B cell (primary cell): ENCODE measurements around the gene CSNK2B. TPM values are rescaled to one million over a fixed set of nuclear protein-coding genes. Genes with fewer than 3 reads are reported as not detected.

Experiments
- ATAC-seq: fragments of 200-7000 bp; cut with Tn5 transposase; one replicate; pipeline ENCODE4 v1.10.0; 2021; ENCODE audit warnings: low read depth, mild to moderate bottlenecking, moderate number of reproducible peaks, moderate library complexity
- CTCF ChIA-PET: fragments of 350-600 bp; sonication (Branson Sonifier 250); formaldehyde crosslinking; loops from one replicate; lab custom pipeline; 2021; ENCODE audit warnings: antibody characterized with exemption, inconsistent platforms; lab: Charles Lee
- POLR2A ChIA-PET: fragments of 350-600 bp; sonication (Branson Sonifier 250); formaldehyde crosslinking; loops from one replicate; lab custom pipeline; 2021; ENCODE audit warnings: antibody characterized with exemption; lab: Charles Lee
- DNase-seq: peaks from one replicate; pipeline ENCODE4 v3.0.0; 2013
- H2AFZ ChIP-seq: 2 replicates; pipeline ENCODE4 v1.6.1; 2012; ENCODE audit warnings: mild to moderate bottlenecking, low read depth, low read length; ENCODE audit not compliant: insufficient read depth, poor library complexity, severe bottlenecking
- H3K27ac ChIP-seq, 2 donors: 1 replicate in 1 of 2; 2 replicates in 1 of 2; pipeline ENCODE4 v1.5.1; 2012 to 2013; ENCODE audit warnings: low read length in 2 of 2, mild to moderate bottlenecking in 2 of 2, moderate library complexity in 1 of 2
- H3K27me3 ChIP-seq, 4 experiments: fragments of 200-600 bp in 1 of 4; sonication (generic) in 1 of 4; replicated peaks in 1 of 4; 1 replicate in 2 of 4; 2 replicates in 2 of 4; pipeline versions ENCODE4 v1.6.1 to v1.7.0; 2013 to 2016; ENCODE audit warnings: low read length in 3 of 4, mild to moderate bottlenecking in 2 of 4, mixed read lengths in 1 of 4, moderate library complexity in 1 of 4; ENCODE audit not compliant: insufficient read depth in 4 of 4, control insufficient read depth in 3 of 4; ENCODE audit errors: control extremely low read depth in 1 of 4
- H3K36me3 ChIP-seq, 2 experiments: replicated peaks in 1 of 2; 1 replicate in 1 of 2; 2 replicates in 1 of 2; pipeline versions ENCODE4 v1.6.1 to v1.7.1; 2013; ENCODE audit warnings: low read length in 1 of 2; ENCODE audit not compliant: insufficient read depth in 2 of 2, control insufficient read depth in 1 of 2; ENCODE audit errors: control extremely low read depth in 1 of 2, extremely low read depth in 1 of 2
- H3K4me1 ChIP-seq, 2 donors: fragments of 200-600 bp in 1 of 2; sonication (generic) in 1 of 2; 1 replicate in 1 of 2; 2 replicates in 1 of 2; pipeline versions ENCODE4 v1.5.1 to v1.6.1; 2013 to 2017; ENCODE audit warnings: low read length in 2 of 2; ENCODE audit not compliant: control insufficient read depth in 2 of 2, insufficient read depth in 2 of 2
- H3K4me2 ChIP-seq: replicated peaks from 2 replicates; pipeline ENCODE3; 2012; ENCODE audit warnings: mild to moderate bottlenecking, low read depth, low read length; ENCODE audit not compliant: poor library complexity, severe bottlenecking
- H3K4me3 ChIP-seq, 5 experiments: fragments of 200-600 bp in 1 of 5; sonication (generic) in 1 of 5; 1 replicate in 3 of 5; 2 replicates in 2 of 5; pipeline versions ENCODE4 v1.5.1 to v1.7.0; 2011 to 2016; ENCODE audit warnings: low read length in 4 of 5, mild to moderate bottlenecking in 4 of 5, low read depth in 2 of 5, control low read depth in 1 of 5, moderate library complexity in 1 of 5; ENCODE audit not compliant: insufficient read depth in 1 of 5; ENCODE audit errors: control extremely low read depth in 1 of 5, extremely low read depth in 1 of 5
- H3K79me2 ChIP-seq: fragments of 200-600 bp; sonication (generic); one replicate; pipeline ENCODE4 v1.6.0; 2016; ENCODE audit warnings: low read length; ENCODE audit not compliant: control insufficient read depth, insufficient read depth
- H3K9ac ChIP-seq: fragments of 200-600 bp; sonication (generic); 2 replicates; pipeline ENCODE4 v1.6.1; 2017; ENCODE audit warnings: mild to moderate bottlenecking, low read length, moderate library complexity
- H3K9me3 ChIP-seq, 3 donors: one replicate each; pipeline versions ENCODE4 v1.6.1 to v1.7.1; 2013; ENCODE audit warnings: low read length in 2 of 3; ENCODE audit not compliant: control insufficient read depth in 2 of 3, insufficient read depth in 1 of 3; ENCODE audit errors: control extremely low read depth in 1 of 3
- H4K20me1 ChIP-seq: 2 replicates; pipeline ENCODE4 v1.6.0; 2012; ENCODE audit warnings: mild to moderate bottlenecking, low read length; ENCODE audit not compliant: insufficient read depth, control insufficient read depth, poor library complexity, severe bottlenecking
- H3K27ac Mint-ChIP-seq: one replicate; pipeline ENCODE4 v1.8.0; 2021; ENCODE audit warnings: mixed read lengths
- H3K27me3 Mint-ChIP-seq: one replicate; pipeline ENCODE4 v1.8.0; 2021; ENCODE audit warnings: mixed read lengths
- H3K4me1 Mint-ChIP-seq: one replicate; pipeline ENCODE4 v1.8.0; 2021; ENCODE audit warnings: mixed read lengths
- H3K4me3 Mint-ChIP-seq: one replicate; pipeline ENCODE4 v1.8.0; 2021; ENCODE audit warnings: mixed read lengths
- H3K9me3 Mint-ChIP-seq: one replicate; pipeline ENCODE4 v1.8.0; 2022; ENCODE audit warnings: mixed read lengths; ENCODE audit not compliant: insufficient read depth
- EZH2 ChIP-seq: IDR thresholded peaks from 2 replicates; pipeline ENCODE4 v1.6.1; 2012; ENCODE audit warnings: borderline replicate concordance, low read depth, mild to moderate bottlenecking, moderate library complexity, low read length; ENCODE audit not compliant: insufficient read depth, poor library complexity, severe bottlenecking
- WGBS: methylation state at CpG from one replicate; pipeline ENCODE4 v1.1.5; 2013; ENCODE audit warnings: missing lambda C conversion rate; ENCODE audit not compliant: insufficient coverage; 5-methylcytosine and 5-hydroxymethylcytosine counted together
- intact Hi-C: fragments of 100-400 bp; cut with micrococcal nuclease; formaldehyde crosslinking; loops from one replicate; pipeline ENCODE4 v1.10.0; 2022
- polyA plus RNA-seq: library from polyadenylated mRNA; depleted of rRNA; stranded (reverse); fragments of >200 nt; gene quantifications from 2 replicates; pipeline ENCODE4 v1.2.3, GENCODE V29; 2012
- total RNA-seq, 2 donors: library from RNA; stranded (reverse); fragments of 120-200 nt in 1 of 2; gene quantifications; 1 replicate in 1 of 2; 2 replicates in 1 of 2; pipeline versions ENCODE4 v1.2.3 to v1.2.4, GENCODE V29; 2013 to 2022
- TF ChIP-seq, protein P1 (sequence below): fragments of 200-600 bp; IDR thresholded peaks from one replicate; pipeline ENCODE4 v1.8.0; 2022; ENCODE audit warnings: antibody characterized with exemption, mild to moderate bottlenecking

The CSNK2B gene
- total and polyA plus RNA-seq, 2 donors (not counting 1 experiment from before 2014, with no cell fraction given), result 142 to 146 TPM

DNA sequence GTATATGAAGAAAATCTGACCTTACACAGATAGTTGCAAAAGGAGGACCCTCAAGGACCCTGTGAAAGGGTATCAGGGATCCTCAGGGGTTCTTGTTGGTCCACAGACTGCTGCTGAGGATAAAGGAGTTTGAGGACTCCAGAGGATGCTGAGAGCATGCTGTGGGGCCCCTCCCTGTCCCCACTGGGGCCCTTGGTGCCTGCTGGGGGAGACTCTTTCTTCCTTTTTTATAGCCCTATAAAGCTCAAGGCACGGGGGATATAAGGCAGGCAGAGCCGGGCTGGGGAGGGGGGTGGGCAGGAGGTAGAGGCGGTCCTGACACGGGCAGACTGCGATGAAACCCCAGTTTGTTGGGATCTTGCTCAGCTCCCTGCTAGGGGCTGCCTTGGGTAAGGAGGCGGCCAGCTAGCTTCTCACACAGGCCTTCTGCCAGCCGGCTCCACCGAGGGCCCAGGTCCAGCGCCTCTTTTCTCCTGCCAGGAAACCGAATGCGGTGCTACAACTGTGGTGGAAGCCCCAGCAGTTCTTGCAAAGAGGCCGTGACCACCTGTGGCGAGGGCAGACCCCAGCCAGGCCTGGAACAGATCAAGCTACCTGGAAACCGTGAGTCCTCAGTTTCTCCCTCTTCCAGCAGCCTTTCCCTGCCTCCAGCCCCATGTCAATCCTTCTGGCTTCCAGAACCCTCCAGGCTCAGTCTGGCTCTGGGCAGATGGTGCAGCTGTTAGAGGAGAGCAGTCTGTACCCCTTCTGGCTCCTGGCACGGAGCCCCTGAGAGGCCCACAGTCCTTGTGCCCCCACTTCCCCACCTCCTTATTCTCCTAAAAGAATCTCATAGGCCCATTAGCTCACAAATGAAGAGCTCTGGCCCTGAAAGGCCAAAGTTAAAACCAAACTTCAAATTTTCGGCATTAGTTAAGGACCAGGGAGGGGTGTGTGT lies 49.4 kb downstream of the CSNK2B start, which contains the start of gene LY6G6D:
LY6G6D (plus strand) TSS at position 327 of the 937 bp plus-strand sequence; CDS start at position 335, 8 bp downstream.
- 88% methylated on average over 12 of the region's 16 CpGs for WGBS
- Mint-ChIP-seq H3K9me3 (no peaks in the 10 kb centered on the region), H3K27ac (no peak within 1 kb of the TSS), H3K4me3 (no peak within 1 kb of the TSS), H3K27me3 (peaks cover 3% of the 10 kb centered on the region), H3K4me1 (peaks cover 14% of the 10 kb centered on the region)
- H3K27me3 ChIP-seq, result no peaks in the 10 kb centered on the region
- intact Hi-C loops, result no loop called here
- no peaks in the 10 kb centered on the region for H3K79me2 ChIP-seq
- POLR2A ChIA-PET, result interaction anchor here (0.6 to 0.7 kb wide), 2 partner anchors 21 to 63 kb away, joined by 3 to 7 read pairs; partner anchors contain the start of gene BAG6
- peaks cover 10 to 16% of the 10 kb centered on the region in 2 donors for H3K4me1 ChIP-seq
- no peaks in the 10 kb centered on the region for H3K9me3 ChIP-seq
- no peak within 1 kb of the TSS for H3K27ac ChIP-seq
- no peak within 1 kb of the TSS for H3K4me2 ChIP-seq
- ATAC-seq (no peak), DNase-seq (no peak)
- H3K4me3 ChIP-seq, result no peak within 1 kb of the TSS
- TF ChIP-seq, protein P1, sequence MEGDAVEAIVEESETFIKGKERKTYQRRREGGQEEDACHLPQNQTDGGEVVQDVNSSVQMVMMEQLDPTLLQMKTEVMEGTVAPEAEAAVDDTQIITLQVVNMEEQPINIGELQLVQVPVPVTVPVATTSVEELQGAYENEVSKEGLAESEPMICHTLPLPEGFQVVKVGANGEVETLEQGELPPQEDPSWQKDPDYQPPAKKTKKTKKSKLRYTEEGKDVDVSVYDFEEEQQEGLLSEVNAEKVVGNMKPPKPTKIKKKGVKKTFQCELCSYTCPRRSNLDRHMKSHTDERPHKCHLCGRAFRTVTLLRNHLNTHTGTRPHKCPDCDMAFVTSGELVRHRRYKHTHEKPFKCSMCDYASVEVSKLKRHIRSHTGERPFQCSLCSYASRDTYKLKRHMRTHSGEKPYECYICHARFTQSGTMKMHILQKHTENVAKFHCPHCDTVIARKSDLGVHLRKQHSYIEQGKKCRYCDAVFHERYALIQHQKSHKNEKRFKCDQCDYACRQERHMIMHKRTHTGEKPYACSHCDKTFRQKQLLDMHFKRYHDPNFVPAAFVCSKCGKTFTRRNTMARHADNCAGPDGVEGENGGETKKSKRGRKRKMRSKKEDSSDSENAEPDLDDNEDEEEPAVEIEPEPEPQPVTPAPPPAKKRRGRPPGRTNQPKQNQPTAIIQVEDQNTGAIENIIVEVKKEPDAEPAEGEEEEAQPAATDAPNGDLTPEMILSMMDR, result no peak
- no peak for TF ChIP-seq EZH2
- no peaks in the 10 kb centered on the region for H4K20me1 ChIP-seq
- CTCF ChIA-PET, result interaction anchor here (0.7 to 3.3 kb wide), 3 partner anchors 10 to 54 kb away, joined by 3 to 10 read pairs (median 4); no protein-coding TSS in a partner anchor
- no peak within 1 kb of the TSS for H2AFZ ChIP-seq
- H3K9ac ChIP-seq, result no peak within 1 kb of the TSS
- no peaks in the 10 kb centered on the region for H3K36me3 ChIP-seq
